HUES48 (cell line): Measurements from ENCODE around the gene DENR.
"Not testable (repeated sequence)": the region's sequence is repeated elsewhere in the genome, so short reads cannot be mapped to it uniquely, and the experiment has no call there.

Experiments used
- H3K27ac ChIP-seq: one replicate; pipeline ENCODE4 v1.7.0; 2013; ENCODE audit warnings: low read depth, low read length, inconsistent platforms
- H3K27me3 ChIP-seq: 2 replicates; pipeline ENCODE4 v1.6.1; 2013; ENCODE audit warnings: mild to moderate bottlenecking, low read length; ENCODE audit not compliant: control insufficient read depth, insufficient read depth
- H3K36me3 ChIP-seq: 2 replicates; pipeline ENCODE4 v1.6.1; 2013; ENCODE audit warnings: low read length; ENCODE audit not compliant: control insufficient read depth, insufficient read depth
- H3K4me1 ChIP-seq: 2 replicates; pipeline ENCODE4 v1.6.1; 2013; ENCODE audit warnings: mild to moderate bottlenecking, low read length; ENCODE audit not compliant: control insufficient read depth, insufficient read depth
- H3K4me3 ChIP-seq: 2 replicates; pipeline ENCODE4 v1.5.1; 2013; ENCODE audit warnings: mild to moderate bottlenecking, low read depth, low read length
- H3K9ac ChIP-seq: 2 replicates; pipeline ENCODE4 v1.6.1; 2013; ENCODE audit warnings: mild to moderate bottlenecking, low read depth, low read length, moderate library complexity
- H3K9me3 ChIP-seq: 2 replicates; pipeline ENCODE4 v1.6.1; 2013; ENCODE audit warnings: low read length; ENCODE audit not compliant: control insufficient read depth, insufficient read depth

The DENR gene

GRCh38 chr12:122790393-122791075 is 37.9 kb downstream of the DENR start:
- Histone ChIP-seq H3K36me3 (no peaks in the 10 kb centered on the region), H3K27ac (peak overlapping the region; percentile 39), H3K27me3 (no peaks in the 10 kb centered on the region), H3K9me3 (no peaks in the 10 kb centered on the region), H3K9ac (no peak overlapping the region), H3K4me3 (no peak overlapping the region), H3K4me1 (no peaks in the 10 kb centered on the region; the same call in 1 of the 2 replicates)

- Histone ChIP-seq H3K9me3 (no peaks in the 10 kb centered on the region), H3K27ac (no peak overlapping the region), H3K4me1 (no peaks in the 10 kb centered on the region), H3K4me3 (no peak overlapping the region), H3K27me3 (no peaks in the 10 kb centered on the region), H3K36me3 (no peaks in the 10 kb centered on the region), H3K9ac (no peak overlapping the region)
Measured at GRCh38 chr12:122793685-122794106, 41.1 kb downstream of the DENR start.

- H3K36me3 ChIP-seq, result no peaks in the 10 kb centered on the region
Measured at GRCh38 chr12:122795807-122796206, 43.2 kb downstream of the DENR start.

GRCh38 chr12:122799641-122800243 is 47.1 kb downstream of the DENR start:
- Histone ChIP-seq H3K4me1 (no peaks in the 10 kb centered on the region), H3K27ac (no peak overlapping the region), H3K4me3 (no peak overlapping the region), H3K9ac (no peak overlapping the region), H3K36me3 (no peaks in the 10 kb centered on the region), H3K9me3 (no peaks in the 10 kb centered on the region), H3K27me3 (no peaks in the 10 kb centered on the region)

More at GRCh38 chr12:122795807-122796206, 43.2 kb downstream of the DENR start:
- Histone ChIP-seq H3K27ac (no peak overlapping the region), H3K27me3 (no peaks in the 10 kb centered on the region), H3K4me3 (no peak overlapping the region), H3K4me1 (no peaks in the 10 kb centered on the region), H3K9me3 (no peaks in the 10 kb centered on the region), H3K9ac (no peak overlapping the region)

DNA sequence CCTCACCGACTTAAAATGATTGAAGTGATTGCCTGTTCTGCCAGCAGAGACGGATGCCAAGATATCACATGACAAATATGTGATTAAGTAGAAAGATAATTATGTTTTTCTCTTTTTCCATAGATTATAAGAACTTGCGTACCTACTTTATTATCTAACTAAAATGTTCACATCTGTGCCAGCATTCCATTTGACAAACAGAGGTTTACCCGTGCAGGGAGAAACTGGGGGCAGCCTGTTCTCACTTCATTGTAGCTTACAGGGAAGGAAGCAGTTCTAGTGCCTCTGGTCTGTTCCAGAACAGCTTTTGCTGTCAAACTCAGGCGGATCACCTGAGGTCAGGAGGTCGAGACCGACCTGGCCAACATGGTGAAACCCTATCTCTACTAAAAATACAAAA is 51.3 kb downstream of the DENR start:
- Histone ChIP-seq H3K36me3 (no peaks in the 10 kb centered on the region), H3K9me3 (no peaks in the 10 kb centered on the region), H3K27me3 (no peaks in the 10 kb centered on the region), H3K27ac (no peak overlapping the region), H3K4me3 (no peak overlapping the region), H3K4me1 (no peaks in the 10 kb centered on the region), H3K9ac (no peak overlapping the region)

GRCh38 chr12:122804957-122805356 is 52.3 kb downstream of the DENR start:
- H3K27ac ChIP-seq, H3K4me1 ChIP-seq, H3K4me3 ChIP-seq, H3K36me3 ChIP-seq, H3K27me3 ChIP-seq, H3K9ac ChIP-seq, H3K9me3 ChIP-seq: not testable (repeated sequence)

- no peak overlapping the region for H3K27ac ChIP-seq
- H3K36me3 ChIP-seq, result no peaks in the 10 kb centered on the region
- H3K9ac ChIP-seq, result no peak overlapping the region
- no peaks in the 10 kb centered on the region for H3K4me1 ChIP-seq
- H3K27me3 ChIP-seq, result no peaks in the 10 kb centered on the region
- H3K9me3 ChIP-seq, result no peaks in the 10 kb centered on the region
- H3K4me3 ChIP-seq, result no peak overlapping the region
Measured at GRCh38 chr12:122807651-122808050, 55.0 kb downstream of the DENR start.

DNA sequence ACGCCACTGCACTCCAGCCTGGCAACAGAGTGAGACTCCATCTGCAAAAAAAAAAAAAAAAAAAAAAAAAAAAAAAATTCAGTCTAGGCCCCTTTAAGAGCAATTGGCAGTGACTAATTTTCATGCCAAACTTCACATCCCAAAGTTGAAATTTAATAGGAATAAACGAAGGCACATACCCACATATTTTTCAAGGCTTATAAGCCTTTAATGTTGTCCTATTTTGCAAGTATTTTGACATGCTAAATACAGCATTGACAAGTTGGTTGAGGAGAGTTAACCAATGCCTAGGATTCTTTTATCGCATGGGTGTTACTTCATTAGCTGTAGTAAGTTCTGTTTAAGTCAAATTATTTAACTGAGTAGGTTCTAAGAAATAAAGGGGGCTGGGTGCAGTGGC is 59.2 kb downstream of the DENR start:
- Histone ChIP-seq H3K27ac (no peak overlapping the region), H3K4me3 (no peak overlapping the region), H3K27me3 (no peaks in the 10 kb centered on the region), H3K36me3 (no peaks in the 10 kb centered on the region), H3K9ac (no peak overlapping the region), H3K4me1 (no peaks in the 10 kb centered on the region), H3K9me3 (no peaks in the 10 kb centered on the region)

DNA sequence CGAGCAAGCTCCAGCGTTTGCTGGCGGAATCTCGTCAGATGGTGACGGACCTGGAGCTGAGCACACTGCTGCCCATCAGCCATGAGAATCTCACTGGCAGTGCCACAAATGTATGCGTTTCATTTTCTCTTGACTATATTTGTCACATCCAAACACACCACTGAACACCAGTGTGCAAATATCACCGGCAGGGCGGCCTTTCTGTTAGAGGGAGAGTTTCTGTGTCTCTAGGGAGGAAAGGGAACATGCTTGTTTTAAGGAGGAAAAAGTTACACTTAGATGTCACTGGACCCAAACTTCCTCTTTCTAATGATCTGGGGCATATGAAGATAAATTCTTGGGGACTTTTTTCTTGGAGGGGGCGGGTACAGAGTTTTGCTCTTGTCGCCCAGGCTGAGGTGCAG is 60.7 kb downstream of the DENR start:
- no peaks in the 10 kb centered on the region for H3K4me1 ChIP-seq
- no peak overlapping the region for H3K4me3 ChIP-seq

DNA sequence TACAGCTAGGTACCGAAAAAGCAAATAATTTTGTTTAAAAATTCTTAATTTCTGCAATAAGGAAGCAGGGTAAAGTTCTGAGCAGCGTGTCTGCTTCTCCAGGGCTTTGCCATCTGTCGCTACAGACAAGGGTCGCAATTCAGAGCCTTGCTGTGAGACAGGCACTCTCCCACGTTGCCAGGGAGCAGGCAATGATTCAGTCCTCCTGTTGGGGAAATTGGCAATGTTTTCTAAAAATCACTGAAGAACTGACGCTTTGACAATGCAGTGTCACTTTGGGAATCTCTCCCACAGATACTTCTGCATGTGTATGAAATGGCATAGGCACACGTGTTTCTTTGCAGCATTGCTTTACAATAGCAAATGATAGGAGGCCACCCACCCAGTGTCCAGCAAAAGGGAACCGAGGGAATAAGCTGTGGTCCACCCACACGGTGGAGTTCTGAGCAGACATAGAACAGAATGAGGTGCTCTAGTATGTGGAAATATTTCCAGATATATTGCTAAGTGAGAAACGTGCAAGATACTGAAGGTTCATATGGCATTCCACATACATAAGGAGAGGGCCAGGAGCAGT is 66.7 kb downstream of the DENR start:
- Histone ChIP-seq H3K9ac (no peak overlapping the region), H3K9me3 (no peaks in the 10 kb centered on the region), H3K27ac (no peak overlapping the region), H3K4me3 (no peak overlapping the region), H3K4me1 (no peaks in the 10 kb centered on the region), H3K27me3 (no peaks in the 10 kb centered on the region), H3K36me3 (no peaks in the 10 kb centered on the region)

More for the DNA sequence above, 60.7 kb downstream of the DENR start:
- no peak overlapping the region for H3K9ac ChIP-seq
- H3K36me3 ChIP-seq, result no peaks in the 10 kb centered on the region
- no peak overlapping the region for H3K27ac ChIP-seq
- no peaks in the 10 kb centered on the region for H3K27me3 ChIP-seq
- H3K9me3 ChIP-seq, result no peaks in the 10 kb centered on the region

GRCh38 chr12:122820138-122820537 is 67.5 kb downstream of the DENR start:
- H3K36me3 ChIP-seq, result no peaks in the 10 kb centered on the region
- no peak overlapping the region for H3K4me3 ChIP-seq
- H3K9me3 ChIP-seq, result no peaks in the 10 kb centered on the region
- no peak overlapping the region for H3K9ac ChIP-seq
- H3K4me1 ChIP-seq, result no peaks in the 10 kb centered on the region
- H3K27ac ChIP-seq, result no peak overlapping the region
- no peaks in the 10 kb centered on the region for H3K27me3 ChIP-seq
